ENCODE data around the gene YAP1.

The YAP1 gene

GRCh38 chr11:102276783-102277182 lies 166.5 kb downstream of the YAP1 start:
- no peak for DNase-seq (ENCODE audit: low read depth in 2 of 2)

- no peak for DNase-seq (ENCODE audit: low read depth in 2 of 2)
Observed at GRCh38 chr11:102279641-102280170, 169.5 kb downstream of the YAP1 start.

DNA sequence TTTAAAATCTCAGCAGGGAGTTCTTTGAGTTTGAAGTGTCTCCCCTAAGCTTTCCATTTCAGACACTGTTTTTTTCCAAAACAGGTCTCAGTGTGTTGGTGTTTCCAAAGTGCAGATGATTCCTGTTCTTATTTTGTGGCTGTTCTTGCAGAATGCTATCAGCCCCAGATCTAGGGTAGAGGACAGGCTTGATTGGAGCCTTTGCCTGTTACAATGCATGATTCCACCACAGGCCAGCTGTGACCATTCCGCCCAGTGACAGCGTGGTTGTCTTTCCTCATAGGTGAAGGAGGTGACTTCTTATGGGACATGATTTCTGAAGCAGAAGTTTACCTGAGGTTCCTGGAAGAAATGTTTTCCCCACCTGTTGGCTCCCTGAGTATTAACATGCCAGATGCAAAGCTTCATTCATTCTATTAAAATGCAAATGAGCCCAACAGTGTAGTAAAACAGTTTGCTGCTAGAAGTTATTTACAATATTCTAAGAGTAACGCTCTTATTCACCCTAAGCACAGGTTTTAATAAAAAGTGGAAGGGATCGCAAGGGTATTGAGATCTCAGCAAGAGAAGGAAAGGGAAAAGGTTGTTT lies 170.1 kb downstream of the YAP1 start:
- no peak for DNase-seq (ENCODE audit: low read depth in 2 of 2)

All from stimulated activated CD4-positive, alpha-beta T cell treated with anti-CD3 and anti-CD28 coated beads, Interleukin-15, amount 100 ng/mL, for 48 hours (primary cell).